HG03280 (cell line): ENCODE data around the gene PNPLA2.

Experiments used
- ATAC-seq: cut with Tn5 transposase; IDR thresholded peaks from one replicate; pipeline ENCODE4 v1.9.1; 2021; ENCODE audit warnings: mild to moderate bottlenecking, moderate library complexity; ENCODE audit not compliant: unreplicated experiment

Gene PNPLA2

DNA sequence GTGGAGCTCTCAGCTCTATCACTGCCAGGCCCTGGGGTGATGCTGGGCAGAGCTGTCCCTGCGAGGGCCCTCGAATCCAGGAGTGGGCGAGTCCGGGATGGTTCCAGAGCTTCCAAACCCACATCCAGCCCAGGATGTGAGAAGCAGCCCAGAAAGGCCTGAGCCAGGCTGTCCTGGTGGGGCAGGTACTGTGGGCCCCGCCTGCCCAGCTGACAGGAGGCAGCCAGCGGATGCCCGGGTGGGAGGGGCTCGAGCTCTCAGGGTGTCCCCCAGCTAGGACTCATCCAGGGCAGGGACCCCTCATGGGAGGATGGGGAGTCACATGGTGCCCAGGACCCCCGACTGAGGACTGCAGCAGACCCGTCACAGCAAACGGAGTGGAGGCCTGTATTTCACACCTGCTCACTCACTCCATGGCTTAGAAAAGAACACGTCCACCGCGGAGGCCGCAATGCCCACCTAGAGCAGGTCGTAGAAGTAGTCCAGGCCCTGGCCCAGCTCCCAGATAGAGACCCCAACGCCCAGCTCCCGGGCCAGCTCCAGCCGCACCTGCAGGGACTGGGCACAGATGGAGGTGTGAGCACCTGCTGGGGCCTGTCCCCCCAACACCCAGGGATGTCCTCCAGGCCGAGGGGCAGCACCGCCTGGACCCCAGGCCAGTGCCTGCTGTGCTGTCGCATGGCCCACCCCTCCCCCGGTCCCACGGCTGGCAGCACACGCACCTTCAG, 50.8 kb downstream of the PNPLA2 start:
- ATAC-seq, result no peak

DNA sequence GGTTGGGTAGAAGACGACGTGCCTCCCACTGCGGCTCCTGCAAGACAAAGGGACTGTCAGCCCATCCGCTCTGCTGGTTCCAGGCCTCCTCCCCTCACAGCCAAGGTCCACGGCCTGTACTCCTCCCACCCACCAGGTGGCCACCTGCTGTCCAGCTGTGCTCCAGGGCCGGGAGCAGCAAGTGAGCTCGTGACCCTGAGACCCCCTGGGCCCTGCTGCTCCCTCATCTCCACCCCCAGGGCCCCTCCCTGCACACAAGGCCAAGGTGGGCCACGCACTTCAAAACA, 51.4 kb downstream of the PNPLA2 start:
- ATAC-seq, result no peak

DNA sequence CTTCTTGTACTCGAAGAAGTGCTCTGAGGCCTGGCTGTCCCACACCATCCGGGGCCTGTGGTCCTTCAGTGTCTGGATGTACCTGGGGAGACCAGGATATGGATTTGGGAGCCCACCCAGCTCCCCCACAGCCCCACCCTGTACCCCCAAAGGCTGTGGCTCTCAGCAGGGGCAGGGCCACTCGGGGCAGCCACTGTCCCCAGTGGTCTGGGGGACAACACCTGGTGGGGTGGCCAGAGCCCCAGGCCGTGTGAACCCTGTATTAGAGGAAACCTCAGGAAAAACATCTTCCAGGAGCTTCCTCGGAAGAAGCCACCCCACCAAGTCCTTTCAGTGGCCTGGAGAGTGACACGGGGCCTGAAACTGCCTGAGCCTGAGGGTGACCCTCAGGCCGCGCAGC, 51.7 kb downstream of the PNPLA2 start:
- ATAC-seq, result no peak

DNA sequence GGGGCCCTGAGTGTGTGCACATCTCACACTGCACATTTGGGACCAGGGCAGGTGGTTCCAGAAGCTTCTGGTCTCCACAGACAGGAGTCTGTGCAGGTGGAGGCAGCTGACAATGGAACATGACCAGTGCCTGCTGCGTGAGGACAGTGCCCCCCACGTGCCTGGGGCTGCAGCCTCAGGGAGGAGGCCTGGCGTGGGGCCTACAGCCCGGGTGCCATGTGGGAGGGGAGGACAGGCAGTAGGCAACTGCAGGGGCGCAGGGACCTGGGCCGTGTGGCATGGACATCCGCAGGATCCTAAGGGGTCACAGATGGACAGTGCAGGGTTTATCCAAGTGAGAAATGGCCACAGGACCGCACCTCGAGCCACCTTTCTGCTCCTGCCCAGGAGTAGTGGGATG, 52.8 kb downstream of the PNPLA2 start:
- no peak for ATAC-seq

DNA sequence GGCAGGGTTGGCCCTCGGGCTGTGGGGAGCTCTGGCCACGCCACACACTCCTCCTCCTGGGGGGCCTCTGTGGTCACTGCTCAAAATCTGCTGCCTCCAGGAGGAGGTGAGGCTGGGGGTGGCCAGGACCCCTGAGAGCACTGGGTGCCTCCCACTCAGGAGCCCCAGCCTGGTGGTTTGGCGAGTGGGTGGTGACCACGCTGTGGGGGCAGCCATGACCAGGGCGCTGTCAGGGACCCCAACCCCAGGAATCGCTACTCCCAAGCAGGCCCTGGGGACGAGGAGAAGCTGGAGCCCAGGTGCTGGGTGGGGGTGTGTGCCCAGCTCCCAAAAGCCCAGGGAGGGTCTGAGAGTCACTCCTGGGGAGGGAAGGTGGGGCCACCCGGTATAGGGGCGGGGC, 54.1 kb downstream of the PNPLA2 start:
- ATAC-seq, result no peak

DNA sequence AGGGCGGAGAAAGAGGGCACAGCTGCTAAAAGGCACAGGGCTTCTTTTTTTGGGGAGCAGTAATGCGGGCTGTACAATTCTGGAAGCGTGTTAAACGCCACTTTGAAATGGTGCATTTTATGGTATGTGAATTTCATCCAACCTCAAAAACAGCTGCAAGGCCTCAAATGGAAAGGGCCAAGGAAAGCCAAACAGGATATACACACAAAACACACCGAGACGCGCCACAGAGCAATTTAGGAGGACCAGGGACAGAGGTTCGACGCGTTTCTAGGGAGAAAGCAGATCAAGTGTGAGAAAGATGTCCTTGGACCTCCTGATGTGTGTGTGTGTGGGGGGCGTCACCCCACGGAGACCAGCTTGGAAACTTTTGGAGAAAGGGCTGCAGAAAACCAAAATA, 55.0 kb downstream of the PNPLA2 start:
- ATAC-seq, result no peak
